Keratinocyte (primary cell): ENCODE measurements around the gene MSANTD1.

Experiments
- CTCF ChIP-seq, 3 experiments: IDR thresholded peaks in 1 of 3; conservative IDR thresholded peaks in 1 of 3; optimal IDR thresholded peaks in 1 of 3; 2 replicates in 2 of 3; 3 replicates in 1 of 3; pipeline versions ENCODE3 to v1.5.1; 2011; ENCODE audit warnings: low read length in 3 of 3, mild to moderate bottlenecking in 3 of 3, moderate library complexity in 2 of 3, control low read depth in 1 of 3, inconsistent platforms in 1 of 3; ENCODE audit not compliant: insufficient read depth in 2 of 3; ENCODE audit errors: extremely low read depth in 1 of 3
- EZH2 ChIP-seq: IDR thresholded peaks from one replicate; pipeline ENCODE4 v1.6.1; 2012; ENCODE audit warnings: inconsistent platforms, mild to moderate bottlenecking, low read length, moderate library complexity

GRCh38 chr4:3234171-3235029 is 14.6 kb upstream of the MSANTD1 start:
- TF ChIP-seq CTCF (optimal IDR thresholded peaks at IDR 0.05 in 1 of 3, IDR thresholded peaks at IDR 0.05 in 1 of 3, conservative IDR thresholded peaks at IDR 0.05 in 1 of 3; ENCODE audit: extremely low read depth in 1 of 3, insufficient read depth in 2 of 3, low read length in 3 of 3): no peak
- no peak for TF ChIP-seq EZH2
